Stomach smooth muscle (tissue), 2 donors: ENCODE results near the gene OMA1.

ENCODE experiments used
- H3K27ac ChIP-seq: one replicate; pipeline ENCODE4 v1.7.0; 2013; ENCODE audit warnings: mild to moderate bottlenecking, low read length, inconsistent platforms
- H3K27me3 ChIP-seq, 2 donors: one replicate each; pipeline ENCODE4 v1.7.0; 2013; ENCODE audit warnings: low read length in 2 of 2; ENCODE audit not compliant: insufficient read depth in 2 of 2, control insufficient read depth in 1 of 2
- H3K36me3 ChIP-seq, 2 donors: one replicate each; pipeline ENCODE4 v1.7.0; 2013; ENCODE audit warnings: low read length in 2 of 2; ENCODE audit not compliant: control insufficient read depth in 2 of 2, insufficient read depth in 2 of 2
- H3K4me1 ChIP-seq: one replicate; pipeline ENCODE4 v1.7.0; 2013; ENCODE audit warnings: low read length; ENCODE audit not compliant: control insufficient read depth, insufficient read depth
- H3K4me3 ChIP-seq, 2 donors: one replicate each; pipeline ENCODE4 v1.7.0; 2013; ENCODE audit warnings: low read length in 2 of 2
- H3K9ac ChIP-seq, 2 donors: one replicate each; pipeline ENCODE4 v1.7.0; 2013; ENCODE audit warnings: low read length in 2 of 2, mild to moderate bottlenecking in 1 of 2
- H3K9me3 ChIP-seq, 2 donors: one replicate each; pipeline ENCODE4 v1.7.0; 2013; ENCODE audit warnings: low read length in 2 of 2; ENCODE audit not compliant: control insufficient read depth in 2 of 2
- donor health status: healthy.
- donor health status: Pancreatic carcinoma.

The OMA1 gene

DNA sequence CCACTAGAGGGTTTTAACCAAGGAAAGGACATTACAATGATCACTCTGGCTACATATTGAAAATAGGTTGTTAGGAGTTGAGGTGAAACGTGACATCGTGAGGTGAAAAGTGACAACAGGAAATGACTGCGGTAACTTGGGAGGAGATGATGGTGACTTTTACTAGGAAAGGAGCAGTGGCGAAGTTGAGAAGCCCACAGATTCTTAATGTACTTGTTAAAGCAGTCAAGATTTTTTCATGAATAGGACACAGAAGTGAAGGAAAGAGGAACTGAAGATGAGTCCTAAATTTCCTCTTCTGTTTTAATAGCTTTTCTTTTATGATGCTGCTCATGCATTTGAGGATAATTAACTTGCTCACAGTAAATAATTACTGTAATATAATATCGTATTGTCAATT is 59.5 kb downstream of the OMA1 start:
- H3K27ac ChIP-seq = no peak overlapping the region
- peaks cover 0 to 4% of the 10 kb centered on the region in 2 donors for H3K9me3 ChIP-seq
- H3K4me1 ChIP-seq = no peaks in the 10 kb centered on the region
- no peaks in the 10 kb centered on the region for H3K27me3 ChIP-seq
- H3K4me3 ChIP-seq = no peak overlapping the region
- H3K36me3 ChIP-seq = peaks cover 7 to 12% of the 10 kb centered on the region in 2 donors
- H3K9ac ChIP-seq = no peak overlapping the region

DNA sequence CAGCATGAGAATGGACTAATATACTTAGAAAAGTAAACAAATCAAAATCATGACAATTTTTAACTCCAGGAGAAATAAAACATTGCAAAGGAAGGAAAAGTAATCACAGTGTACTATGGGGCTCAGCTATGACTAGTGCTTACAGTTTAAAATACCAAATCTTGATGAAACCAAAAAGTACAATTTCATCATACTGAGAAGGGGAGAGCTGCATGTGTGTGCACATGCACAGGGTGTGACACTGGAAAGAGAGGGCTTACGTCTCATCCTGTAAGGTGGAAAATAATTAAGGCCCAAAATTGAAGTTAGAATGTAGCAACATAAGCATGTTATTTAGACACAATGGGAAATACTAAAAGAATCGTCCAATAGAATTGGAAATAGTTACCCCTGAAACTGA is 64.6 kb downstream of the OMA1 start:
- Histone ChIP-seq H3K9ac (no peak overlapping the region), H3K9me3 (no peaks in the 10 kb centered on the region), H3K4me3 (no peak overlapping the region), H3K4me1 (no peaks in the 10 kb centered on the region), H3K36me3 (peaks cover 4 to 9% of the 10 kb centered on the region in 2 donors), H3K27ac (no peak overlapping the region), H3K27me3 (no peaks in the 10 kb centered on the region)

GRCh38 chr1:58480191-58480590 is 66.3 kb downstream of the OMA1 start:
- no peak overlapping the region for H3K4me3 ChIP-seq
- no peaks in the 10 kb centered on the region for H3K9me3 ChIP-seq
- no peak overlapping the region for H3K9ac ChIP-seq
- H3K4me1 ChIP-seq = no peaks in the 10 kb centered on the region
- H3K27me3 ChIP-seq = no peaks in the 10 kb centered on the region
- H3K36me3 ChIP-seq = peaks cover 4 to 9% of the 10 kb centered on the region in 2 donors
- H3K27ac ChIP-seq = no peak overlapping the region

GRCh38 chr1:58477390-58477789 is 69.1 kb downstream of the OMA1 start:
- Histone ChIP-seq H3K9ac (no peak overlapping the region), H3K9me3 (no peaks in the 10 kb centered on the region), H3K4me3 (no peak overlapping the region), H3K4me1 (no peaks in the 10 kb centered on the region), H3K27ac (no peak overlapping the region), H3K36me3 (peaks cover 0 to 2% of the 10 kb centered on the region in 2 donors), H3K27me3 (no peaks in the 10 kb centered on the region)

GRCh38 chr1:58476179-58476578 is 70.3 kb downstream of the OMA1 start:
- H3K9ac ChIP-seq = no peak overlapping the region

DNA sequence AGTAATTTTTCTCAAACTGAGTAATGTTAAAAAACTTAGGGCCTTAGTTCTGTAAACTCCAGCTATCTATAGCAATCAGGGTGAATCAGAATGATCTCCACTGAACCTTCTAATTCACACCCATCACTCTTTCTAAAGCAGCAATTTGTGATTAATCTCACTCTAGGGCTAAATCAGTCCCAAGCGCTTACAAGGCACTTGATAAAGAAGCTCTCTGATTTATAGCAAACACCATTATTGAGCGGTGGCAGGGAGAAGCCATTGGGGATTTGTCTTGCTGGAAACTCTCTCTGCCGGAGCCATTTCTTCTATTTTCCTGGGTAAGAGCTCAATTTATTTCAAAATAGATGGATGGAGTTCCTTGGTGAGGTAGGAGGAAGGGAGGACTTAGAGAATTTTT is 77.0 kb downstream of the OMA1 start:
- no peak overlapping the region for H3K27ac ChIP-seq
- H3K27me3 ChIP-seq = no peaks in the 10 kb centered on the region

More at GRCh38 chr1:58476179-58476578, 70.3 kb downstream of the OMA1 start:
- no peak overlapping the region for H3K27ac ChIP-seq
- no peaks in the 10 kb centered on the region for H3K27me3 ChIP-seq
- no peak overlapping the region for H3K4me3 ChIP-seq
- H3K4me1 ChIP-seq = no peaks in the 10 kb centered on the region
- H3K36me3 ChIP-seq = no peaks in the 10 kb centered on the region
- H3K9me3 ChIP-seq = no peaks in the 10 kb centered on the region

GRCh38 chr1:58469016-58469415 is 77.5 kb downstream of the OMA1 start:
- H3K9me3 ChIP-seq = no peaks in the 10 kb centered on the region
- H3K4me1 ChIP-seq = no peaks in the 10 kb centered on the region
- H3K27ac ChIP-seq = no peak overlapping the region
- no peak overlapping the region for H3K9ac ChIP-seq
- H3K36me3 ChIP-seq = peaks cover 8 to 12% of the 10 kb centered on the region in 2 donors
- H3K27me3 ChIP-seq = no peaks in the 10 kb centered on the region
- no peak overlapping the region for H3K4me3 ChIP-seq

More for the DNA sequence above, 77.0 kb downstream of the OMA1 start:
- Histone ChIP-seq H3K36me3 (peaks cover 8 to 12% of the 10 kb centered on the region in 2 donors), H3K4me1 (no peaks in the 10 kb centered on the region), H3K9me3 (no peaks in the 10 kb centered on the region), H3K9ac (no peak overlapping the region), H3K4me3 (no peak overlapping the region)

DNA sequence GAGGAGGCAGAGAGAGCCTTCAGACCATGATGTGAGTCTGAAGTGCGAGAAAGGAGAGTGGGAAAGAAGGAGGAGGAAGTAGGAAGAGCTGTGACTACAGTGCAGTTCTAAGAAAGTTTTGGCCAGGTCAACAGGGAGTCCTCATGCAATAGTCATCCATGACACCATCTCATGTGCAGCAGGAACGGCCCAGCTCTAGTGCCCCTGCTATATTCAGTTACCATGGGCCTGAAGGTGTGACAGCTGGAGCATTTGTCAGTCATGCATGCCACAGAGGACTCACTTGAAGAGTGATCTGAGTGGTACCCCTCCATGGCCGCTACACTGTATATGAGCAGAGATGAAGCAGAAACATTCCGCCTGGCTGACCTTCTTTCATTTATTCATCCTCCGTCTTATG is 77.9 kb downstream of the OMA1 start:
- Histone ChIP-seq H3K9me3 (no peaks in the 10 kb centered on the region), H3K9ac (no peak overlapping the region), H3K27me3 (no peaks in the 10 kb centered on the region), H3K27ac (no peak overlapping the region), H3K4me1 (no peaks in the 10 kb centered on the region), H3K4me3 (no peak overlapping the region), H3K36me3 (peaks cover 8 to 12% of the 10 kb centered on the region in 2 donors)

GRCh38 chr1:58466630-58467241 is 79.8 kb downstream of the OMA1 start:
- Histone ChIP-seq H3K27me3 (no peaks in the 10 kb centered on the region), H3K9me3 (no peaks in the 10 kb centered on the region), H3K9ac (no peak overlapping the region), H3K36me3 (peaks cover 11 to 15% of the 10 kb centered on the region in 2 donors), H3K4me1 (no peaks in the 10 kb centered on the region), H3K4me3 (no peak overlapping the region), H3K27ac (no peak overlapping the region)

GRCh38 chr1:58465825-58466629 is 80.5 kb downstream of the OMA1 start:
- Histone ChIP-seq H3K36me3 (peaks cover 11 to 15% of the 10 kb centered on the region in 2 donors), H3K9ac (no peak overlapping the region), H3K27me3 (no peaks in the 10 kb centered on the region), H3K4me3 (no peak overlapping the region), H3K9me3 (no peaks in the 10 kb centered on the region), H3K27ac (no peak overlapping the region), H3K4me1 (no peaks in the 10 kb centered on the region)

GRCh38 chr1:58465176-58465575 is 81.3 kb downstream of the OMA1 start:
- no peak overlapping the region for H3K9ac ChIP-seq

More at GRCh38 chr1:58465176-58465575, 81.3 kb downstream of the OMA1 start:
- no peak overlapping the region for H3K27ac ChIP-seq
- no peaks in the 10 kb centered on the region for H3K4me1 ChIP-seq
- no peaks in the 10 kb centered on the region for H3K27me3 ChIP-seq
- no peak overlapping the region for H3K4me3 ChIP-seq
- no peaks in the 10 kb centered on the region for H3K9me3 ChIP-seq
- peaks cover 11 to 15% of the 10 kb centered on the region in 2 donors for H3K36me3 ChIP-seq
